Uterus (tissue), 4 donors: ENCODE measurements around the gene CPT1A. TPM values are rescaled to one million over a fixed set of nuclear protein-coding genes. Genes with fewer than 3 reads are reported as not detected.

ENCODE experiments used
- DNase-seq, 2 donors: peaks; one replicate each; pipeline ENCODE4 v3.0.0-alpha.2; 2019 to 2020
- H3K27ac ChIP-seq, 2 donors: fragments of 200-600 bp; sonication (generic); 1 replicate in 1 of 2; 2 replicates in 1 of 2; pipeline ENCODE4 v1.5.1; 2016 to 2018
- H3K27me3 ChIP-seq, 2 donors: fragments of 200-600 bp; sonication (generic); one replicate each; pipeline ENCODE4 v1.5.1; 2018 to 2019; ENCODE audit warnings: control low read depth in 1 of 2
- H3K36me3 ChIP-seq, 2 donors: fragments of 200-600 bp; sonication (generic); one replicate each; pipeline ENCODE4 v1.5.1; 2019; ENCODE audit warnings: control low read depth in 1 of 2
- H3K4me1 ChIP-seq, 2 donors: fragments of 200-600 bp; sonication (generic); one replicate each; pipeline ENCODE4 v1.5.1; 2018 to 2019; ENCODE audit warnings: control low read depth in 1 of 2
- H3K4me3 ChIP-seq, 2 donors: fragments of 200-600 bp; sonication (generic); 1 replicate in 1 of 2; 2 replicates in 1 of 2; pipeline ENCODE4 v1.5.1; 2018 to 2019; ENCODE audit warnings: mild to moderate bottlenecking in 1 of 2
- H3K9me3 ChIP-seq, 2 donors: fragments of 200-600 bp; sonication (generic); one replicate each; pipeline ENCODE4 v1.5.1; 2019; ENCODE audit warnings: control low read depth in 1 of 2
- POLR2A ChIP-seq, 2 donors: fragments of 450-650 bp; IDR thresholded peaks; one replicate each; pipeline ENCODE4 v1.6.1; 2016; ENCODE audit warnings: antibody characterized with exemption in 2 of 2, mild to moderate bottlenecking in 1 of 2, moderate library complexity in 1 of 2
- intact Hi-C: fragments of 100-400 bp; cut with DNase I; formaldehyde crosslinking; loops from one replicate; pipeline ENCODE4 v1.15.1; 2023; ENCODE audit warnings: low total_unique reads
- total RNA-seq, 4 donors: library from RNA; depleted of rRNA in 3 of 4; stranded (reverse); fragments of >200 nt in 3 of 4; gene quantifications; one replicate each; pipeline versions ENCODE4 v1.1.0 to v1.2.4, GENCODE V29; 2014 to 2023
- TF ChIP-seq, protein P1 (sequence below), 4 experiments: fragments of 200-600 bp in 2 of 4; fragments of 450-650 bp in 2 of 4; sonication (generic) in 2 of 4; IDR thresholded peaks; one replicate each; pipeline ENCODE4 v1.5.1; 2016 to 2019; ENCODE audit warnings: antibody characterized with exemption in 4 of 4, mild to moderate bottlenecking in 2 of 4, moderate library complexity in 1 of 4
- donor health status: DM: yes; HTN: yes; CAD: no.

CPT1A gene
- total RNA-seq, 4 donors from 2014 or later: 27.2 to 125 (median 67.9) TPM

DNA sequence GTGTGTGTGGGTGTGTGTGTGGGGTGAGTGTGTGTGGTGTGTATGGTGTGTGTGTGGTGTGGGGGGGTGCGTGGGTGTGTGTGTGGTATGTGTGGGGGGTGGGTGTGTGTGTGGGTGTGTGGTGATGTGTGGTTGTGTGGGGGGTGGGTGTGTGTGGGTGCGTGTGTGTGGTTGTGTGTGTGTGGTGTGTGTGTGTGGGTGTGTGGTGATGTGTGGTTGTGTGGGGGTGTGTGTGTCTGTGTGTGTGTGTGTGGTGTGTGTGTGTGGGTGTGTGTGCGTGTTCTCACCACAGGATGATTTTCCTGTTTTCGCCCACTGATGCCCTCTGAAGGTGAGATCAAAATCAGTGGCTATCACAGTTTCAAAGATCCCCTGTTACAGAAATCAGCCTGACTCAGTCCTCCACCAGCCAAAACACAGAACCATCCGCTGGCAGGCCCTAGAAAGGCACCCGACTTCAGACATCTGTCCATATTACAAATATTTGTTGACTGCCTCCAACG is 24.7 kb downstream of the CPT1A start:
- no peaks in the 10 kb centered on the region for H3K27me3 ChIP-seq
- no peaks in the 10 kb centered on the region for H3K4me1 ChIP-seq
- no peak for DNase-seq
- intact Hi-C loops: no loop called here
- H3K27ac ChIP-seq: no peak overlapping the region
- no peak for TF ChIP-seq POLR2A (IDR thresholded peaks at IDR 0.05)
- TF ChIP-seq, protein P1, sequence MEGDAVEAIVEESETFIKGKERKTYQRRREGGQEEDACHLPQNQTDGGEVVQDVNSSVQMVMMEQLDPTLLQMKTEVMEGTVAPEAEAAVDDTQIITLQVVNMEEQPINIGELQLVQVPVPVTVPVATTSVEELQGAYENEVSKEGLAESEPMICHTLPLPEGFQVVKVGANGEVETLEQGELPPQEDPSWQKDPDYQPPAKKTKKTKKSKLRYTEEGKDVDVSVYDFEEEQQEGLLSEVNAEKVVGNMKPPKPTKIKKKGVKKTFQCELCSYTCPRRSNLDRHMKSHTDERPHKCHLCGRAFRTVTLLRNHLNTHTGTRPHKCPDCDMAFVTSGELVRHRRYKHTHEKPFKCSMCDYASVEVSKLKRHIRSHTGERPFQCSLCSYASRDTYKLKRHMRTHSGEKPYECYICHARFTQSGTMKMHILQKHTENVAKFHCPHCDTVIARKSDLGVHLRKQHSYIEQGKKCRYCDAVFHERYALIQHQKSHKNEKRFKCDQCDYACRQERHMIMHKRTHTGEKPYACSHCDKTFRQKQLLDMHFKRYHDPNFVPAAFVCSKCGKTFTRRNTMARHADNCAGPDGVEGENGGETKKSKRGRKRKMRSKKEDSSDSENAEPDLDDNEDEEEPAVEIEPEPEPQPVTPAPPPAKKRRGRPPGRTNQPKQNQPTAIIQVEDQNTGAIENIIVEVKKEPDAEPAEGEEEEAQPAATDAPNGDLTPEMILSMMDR (IDR thresholded peaks at IDR 0.05): no peak
- H3K4me3 ChIP-seq: no peak overlapping the region
- H3K9me3 ChIP-seq: no peaks in the 10 kb centered on the region
- H3K36me3 ChIP-seq: no peaks in the 10 kb centered on the region

DNA sequence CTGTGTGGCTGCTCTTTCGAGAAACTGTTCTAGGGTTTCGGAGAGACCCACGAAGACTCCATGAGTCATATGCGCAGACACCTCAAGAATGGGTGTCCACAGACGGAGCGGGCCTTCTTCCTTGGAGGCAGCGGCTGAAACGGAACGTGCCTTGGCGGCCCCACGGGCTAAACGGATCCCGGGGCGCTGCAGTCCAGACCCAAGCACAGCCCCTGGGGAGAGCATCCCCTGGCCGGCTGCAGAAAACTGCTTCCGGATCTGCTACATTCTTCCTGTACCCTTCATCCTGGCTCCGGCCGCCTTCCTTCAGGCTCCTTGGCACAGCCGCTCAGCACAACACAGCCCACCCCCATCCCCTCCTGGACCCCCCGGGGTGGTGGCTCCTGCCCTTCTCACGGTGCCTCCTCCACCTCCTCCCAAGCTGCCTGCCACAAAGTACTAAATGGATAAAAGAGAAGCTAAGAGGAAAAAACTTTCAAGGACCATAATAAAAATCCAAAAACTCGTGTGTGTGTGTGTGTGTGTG is 25.4 kb downstream of the CPT1A start:
- no peak overlapping the region for H3K27ac ChIP-seq
- H3K36me3 ChIP-seq: no peaks in the 10 kb centered on the region
- no peak overlapping the region for H3K4me3 ChIP-seq
- no peak for DNase-seq
- H3K27me3 ChIP-seq: no peaks in the 10 kb centered on the region
- TF ChIP-seq POLR2A (IDR thresholded peaks at IDR 0.05): no peak
- TF ChIP-seq, protein P1 (IDR thresholded peaks at IDR 0.05): no peak
- intact Hi-C loops: no loop called here
- no peaks in the 10 kb centered on the region for H3K4me1 ChIP-seq
- no peaks in the 10 kb centered on the region for H3K9me3 ChIP-seq

DNA sequence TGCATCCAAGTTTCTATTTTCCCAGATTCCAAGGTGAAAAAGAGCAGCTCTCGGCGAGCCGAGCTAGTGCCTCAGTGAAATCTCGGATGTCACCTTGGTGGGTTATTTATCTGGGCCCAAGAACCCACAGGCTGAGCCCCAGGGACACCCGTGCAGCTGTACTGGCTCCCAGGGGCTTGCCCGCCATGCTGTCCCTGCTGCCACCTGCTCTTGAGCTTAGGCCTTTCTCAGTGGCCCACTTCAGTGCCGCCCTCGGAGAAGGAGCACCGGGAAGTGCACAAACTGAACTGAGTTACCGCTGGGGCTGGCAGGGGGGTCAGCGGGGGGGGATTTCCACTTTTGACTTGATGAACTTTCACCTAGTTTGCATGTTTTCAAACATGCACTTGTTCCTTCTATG is 27.9 kb downstream of the CPT1A start:
- Histone ChIP-seq H3K4me1 (no peaks in the 10 kb centered on the region), H3K9me3 (no peaks in the 10 kb centered on the region), H3K27me3 (no peaks in the 10 kb centered on the region), H3K27ac (no peak overlapping the region), H3K4me3 (no peak overlapping the region), H3K36me3 (no peaks in the 10 kb centered on the region)
- no peak for DNase-seq
- intact Hi-C loops: no loop called here
- no peak for TF ChIP-seq POLR2A (IDR thresholded peaks at IDR 0.05)
- TF ChIP-seq, protein P1 (IDR thresholded peaks at IDR 0.05): no peak

DNA sequence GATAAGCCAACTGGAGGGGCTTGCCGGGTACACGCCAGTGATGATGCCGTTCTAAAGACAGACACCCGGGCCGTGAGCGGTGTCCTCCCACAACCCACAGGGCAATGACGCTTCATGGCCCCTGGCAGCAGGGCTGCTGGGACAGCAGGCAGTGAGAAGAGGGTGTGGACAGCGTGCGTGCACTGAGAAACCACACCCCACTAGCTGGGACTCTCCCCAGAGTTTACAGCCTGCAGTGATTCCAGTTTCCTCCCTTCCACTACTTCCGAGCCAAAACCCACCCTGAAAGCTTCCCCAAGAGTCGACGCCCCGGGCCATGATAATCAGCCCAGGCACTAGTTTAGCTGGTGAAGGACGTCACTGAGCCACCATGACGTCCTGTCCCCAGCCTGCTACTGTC is 29.2 kb downstream of the CPT1A start:
- H3K4me1 ChIP-seq: no peaks in the 10 kb centered on the region
- H3K27ac ChIP-seq: no peak overlapping the region
- intact Hi-C loops: no loop called here
- H3K4me3 ChIP-seq: no peak overlapping the region
- H3K27me3 ChIP-seq: no peaks in the 10 kb centered on the region
- TF ChIP-seq, protein P1 (IDR thresholded peaks at IDR 0.05): no peak
- TF ChIP-seq POLR2A (IDR thresholded peaks at IDR 0.05): no peak
- no peak for DNase-seq
- H3K9me3 ChIP-seq: no peaks in the 10 kb centered on the region
- no peaks in the 10 kb centered on the region for H3K36me3 ChIP-seq

DNA sequence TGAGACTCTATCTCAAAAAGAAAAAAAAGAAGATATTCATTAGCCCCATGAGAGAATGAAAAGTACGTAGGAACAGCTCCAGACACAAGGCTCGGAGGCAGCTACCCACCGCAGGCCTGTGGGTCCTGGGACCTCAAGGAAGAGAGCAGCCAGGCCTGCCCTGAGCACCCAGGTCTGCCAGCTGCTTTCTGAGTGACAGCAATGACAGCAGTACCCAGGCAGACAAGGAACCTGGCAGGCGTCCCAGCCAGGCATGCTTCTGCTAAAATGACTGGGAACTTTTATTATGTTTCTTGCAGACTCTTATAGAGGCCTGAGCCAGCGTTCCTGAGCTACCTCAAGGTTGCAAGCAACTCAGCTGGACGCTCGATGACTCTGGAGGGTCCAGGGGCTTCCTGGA is 31.6 kb downstream of the CPT1A start:
- H3K4me1 ChIP-seq: no peaks in the 10 kb centered on the region
- no peak overlapping the region for H3K27ac ChIP-seq
- no peaks in the 10 kb centered on the region for H3K36me3 ChIP-seq
- intact Hi-C loops: no loop called here
- no peak for DNase-seq
- H3K9me3 ChIP-seq: no peaks in the 10 kb centered on the region
- TF ChIP-seq, protein P1 (IDR thresholded peaks at IDR 0.05): no peak
- TF ChIP-seq POLR2A (IDR thresholded peaks at IDR 0.05): no peak
- H3K27me3 ChIP-seq: no peaks in the 10 kb centered on the region
- H3K4me3 ChIP-seq: no peak overlapping the region
